Lung (tissue), 12 donors: Measurements from ENCODE around the gene KIFC3. TPM values are rescaled to one million over a fixed set of nuclear protein-coding genes. Genes with fewer than 3 reads are reported as not detected.

Experiments
- ATAC-seq: fragments of 200-7000 bp; cut with Tn5 transposase; one replicate; pipeline ENCODE4 v1.9.1; 2020; ENCODE audit warnings: moderate number of reproducible peaks; ENCODE audit not compliant: insufficient read depth, low FRiP score
- DNase-seq, 3 donors: peaks; one replicate each; pipeline ENCODE4 v3.0.0-alpha.2; 2013 to 2017
- H3K27ac ChIP-seq, 2 donors: one replicate each; pipeline ENCODE4 v1.5.1; 2013; ENCODE audit warnings: mild to moderate bottlenecking in 2 of 2, moderate library complexity in 2 of 2, control low read depth in 1 of 2, inconsistent platforms in 1 of 2, low read depth in 1 of 2, low read length in 1 of 2
- H3K27me3 ChIP-seq, 3 donors: one replicate each; pipeline ENCODE4 v1.5.1; 2013; ENCODE audit warnings: low read length in 2 of 3; ENCODE audit not compliant: control insufficient read depth in 3 of 3, insufficient read depth in 3 of 3
- H3K36me3 ChIP-seq, 4 donors: one replicate each; pipeline ENCODE4 v1.5.1; 2013; ENCODE audit warnings: low read length in 4 of 4, mild to moderate bottlenecking in 1 of 4, moderate library complexity in 1 of 4; ENCODE audit not compliant: control insufficient read depth in 4 of 4, insufficient read depth in 4 of 4
- H3K4me1 ChIP-seq, 5 donors: one replicate each; pipeline ENCODE4 v1.5.1; 2013; ENCODE audit warnings: low read length in 5 of 5, mild to moderate bottlenecking in 2 of 5, moderate library complexity in 1 of 5; ENCODE audit not compliant: control insufficient read depth in 5 of 5, insufficient read depth in 5 of 5
- H3K4me3 ChIP-seq: one replicate; pipeline ENCODE4 v1.5.1; 2013; ENCODE audit warnings: mild to moderate bottlenecking, control low read depth, moderate library complexity
- H3K9ac ChIP-seq, 2 donors: one replicate each; pipeline ENCODE4 v1.5.1; 2013; ENCODE audit warnings: low read length in 2 of 2, control low read depth in 1 of 2; ENCODE audit not compliant: insufficient read depth in 1 of 2
- H3K9me3 ChIP-seq, 4 donors: one replicate each; pipeline ENCODE4 v1.5.1; 2013; ENCODE audit warnings: low read length in 3 of 4, mild to moderate bottlenecking in 1 of 4, moderate library complexity in 1 of 4; ENCODE audit not compliant: control insufficient read depth in 4 of 4, insufficient read depth in 3 of 4
- WGBS, 2 donors: extraction: QIAGEN DNeasy Blood & Tissue Kit; methylation state at CpG; one replicate each; pipeline ENCODE4 v1.1.7; 2013; 5-methylcytosine and 5-hydroxymethylcytosine counted together
- polyA plus RNA-seq, 2 donors: library from polyadenylated mRNA; stranded (reverse); fragments of 200-250 nt; gene quantifications; one replicate each; pipeline ENCODE4 v1.2.1, GENCODE V29; 2013
- total RNA-seq, 2 donors: library from RNA; depleted of rRNA in 1 of 2; stranded (reverse); fragments of >200 nt in 1 of 2; gene quantifications; one replicate each; pipeline ENCODE4 v1.2.1, GENCODE V29; 2014 to 2021
- TF ChIP-seq, protein P1 (sequence below): IDR thresholded peaks from 2 replicates; pipeline ENCODE4 v1.5.1; 2012; ENCODE audit warnings: mild to moderate bottlenecking; ENCODE audit errors: control extremely low read depth, extremely low read depth
- donor health status: control.
- donor health status: control.
- donor health status: Bipolar disorder and iron deficiency.
- donor health status: healthy.
- donor health status: DM: yes; HTN: yes; CAD: no.

KIFC3 gene
- total and polyA plus RNA-seq, 4 donors = 65.9 to 137 (median 89.5) TPM

DNA sequence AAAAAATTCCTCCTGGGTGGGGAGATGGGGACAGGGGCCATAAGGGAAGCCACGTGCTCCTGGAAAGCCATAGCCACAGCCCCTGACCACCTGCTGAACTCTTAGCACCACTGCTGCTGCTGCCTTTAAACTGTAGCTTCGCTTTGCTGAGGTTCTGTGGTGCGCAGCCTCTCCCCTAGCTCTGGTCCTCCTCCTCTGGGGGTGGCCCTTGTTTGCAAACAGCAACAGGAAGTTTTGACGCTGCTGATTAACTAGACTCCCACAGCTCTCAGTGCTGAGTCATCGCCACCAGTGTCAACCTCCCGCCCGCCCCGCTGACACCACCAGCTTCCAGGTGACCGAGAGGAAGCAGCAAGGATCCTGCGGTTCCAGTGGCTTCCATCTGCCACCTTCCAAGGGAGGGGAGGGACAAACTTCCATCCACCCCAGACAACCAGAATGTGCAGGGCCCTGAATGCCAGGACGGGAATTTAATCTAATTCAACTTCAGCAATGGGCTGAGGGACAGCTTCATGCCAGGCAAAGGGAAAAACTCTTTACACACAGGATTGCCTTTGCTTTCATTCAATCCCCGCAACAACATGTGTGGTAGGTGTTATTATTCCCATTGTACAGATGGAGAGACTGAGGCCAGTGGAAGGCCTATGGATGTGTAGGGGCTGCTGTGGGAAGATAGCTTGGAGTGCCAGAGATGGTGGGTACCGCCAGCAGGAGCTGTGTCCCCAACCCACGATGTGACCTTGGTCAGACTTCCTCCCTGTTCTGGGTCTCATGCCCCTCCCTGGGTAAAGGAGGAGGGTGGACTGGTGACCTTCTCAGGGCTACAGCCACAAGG, 8.1 kb upstream of the KIFC3 start:
- H3K9ac ChIP-seq = peak overlapping the region in 1 of 2 donors; percentile 9
- H3K4me1 ChIP-seq = peaks cover 0 to 14% (median 5%) of the 10 kb centered on the region in 5 donors
- ATAC-seq = peak; percentile 83

DNA sequence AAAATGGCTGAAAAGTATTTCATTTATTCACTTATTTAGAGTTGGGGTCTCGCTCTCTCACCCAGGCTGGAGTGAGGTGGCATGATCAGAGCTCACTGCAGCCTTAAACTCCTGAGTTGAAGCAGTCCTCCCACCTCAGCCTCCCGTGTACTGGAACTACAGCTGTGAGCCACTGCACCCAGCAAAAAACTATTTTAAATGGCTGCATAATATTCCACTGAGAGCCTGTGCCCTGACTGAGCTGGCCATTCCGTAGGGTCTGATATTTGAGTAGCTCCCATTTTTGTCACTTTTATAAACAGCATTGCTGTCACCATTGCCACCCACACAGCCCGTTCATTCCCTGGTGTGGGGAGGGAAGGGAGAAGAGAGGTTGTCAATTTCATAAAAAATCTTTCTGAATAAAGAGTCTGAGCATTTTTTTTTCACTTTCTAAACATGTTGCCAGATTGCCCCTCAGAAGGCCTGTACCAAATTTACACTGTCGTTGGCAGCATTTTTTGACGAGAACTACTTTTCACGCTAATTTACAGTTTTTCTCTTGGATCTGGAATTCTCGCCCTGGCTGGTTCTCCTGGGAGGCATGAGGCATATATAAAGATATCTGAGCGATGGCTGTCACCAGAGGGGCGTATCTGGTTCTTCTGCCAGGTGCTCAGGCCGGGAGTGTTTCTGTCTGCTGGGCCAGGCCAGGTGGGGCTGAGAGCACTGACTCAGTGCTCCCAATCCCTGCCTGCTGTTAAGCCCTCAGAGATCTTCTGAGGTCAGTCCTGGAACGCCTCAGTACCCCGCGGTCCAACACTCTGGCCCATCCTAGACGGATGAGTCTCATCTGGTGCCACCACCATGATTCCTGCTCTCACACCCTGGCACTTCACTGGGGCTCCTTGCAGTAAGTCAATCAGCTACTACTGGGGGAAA, 7.2 kb upstream of the KIFC3 start:
- DNase-seq (no peak), ATAC-seq (no peak)
- WGBS, 2 donors = 84 to 86% methylated on average over 15 of the region's 15 CpGs
- TF ChIP-seq, protein P1, sequence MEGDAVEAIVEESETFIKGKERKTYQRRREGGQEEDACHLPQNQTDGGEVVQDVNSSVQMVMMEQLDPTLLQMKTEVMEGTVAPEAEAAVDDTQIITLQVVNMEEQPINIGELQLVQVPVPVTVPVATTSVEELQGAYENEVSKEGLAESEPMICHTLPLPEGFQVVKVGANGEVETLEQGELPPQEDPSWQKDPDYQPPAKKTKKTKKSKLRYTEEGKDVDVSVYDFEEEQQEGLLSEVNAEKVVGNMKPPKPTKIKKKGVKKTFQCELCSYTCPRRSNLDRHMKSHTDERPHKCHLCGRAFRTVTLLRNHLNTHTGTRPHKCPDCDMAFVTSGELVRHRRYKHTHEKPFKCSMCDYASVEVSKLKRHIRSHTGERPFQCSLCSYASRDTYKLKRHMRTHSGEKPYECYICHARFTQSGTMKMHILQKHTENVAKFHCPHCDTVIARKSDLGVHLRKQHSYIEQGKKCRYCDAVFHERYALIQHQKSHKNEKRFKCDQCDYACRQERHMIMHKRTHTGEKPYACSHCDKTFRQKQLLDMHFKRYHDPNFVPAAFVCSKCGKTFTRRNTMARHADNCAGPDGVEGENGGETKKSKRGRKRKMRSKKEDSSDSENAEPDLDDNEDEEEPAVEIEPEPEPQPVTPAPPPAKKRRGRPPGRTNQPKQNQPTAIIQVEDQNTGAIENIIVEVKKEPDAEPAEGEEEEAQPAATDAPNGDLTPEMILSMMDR = no peak
- Histone ChIP-seq H3K9me3 (no peaks in the 10 kb centered on the region), H3K4me1 (peaks cover 0 to 14% (median 5%) of the 10 kb centered on the region in 5 donors), H3K4me3 (no peak overlapping the region), H3K27ac (peak overlapping the region in 1 of 2 donors; percentile 70), H3K27me3 (no peaks in the 10 kb centered on the region), H3K9ac (no peak overlapping the region), H3K36me3 (no peaks in the 10 kb centered on the region)

More for the DNA sequence above, 8.1 kb upstream of the KIFC3 start:
- Histone ChIP-seq H3K4me3 (no peak overlapping the region), H3K27me3 (no peaks in the 10 kb centered on the region), H3K36me3 (no peaks in the 10 kb centered on the region), H3K9me3 (no peaks in the 10 kb centered on the region), H3K27ac (peak overlapping the region in 1 of 2 donors; percentile 70)
- WGBS, 2 donors = 21 to 27% methylated on average over 14 of the region's 14 CpGs
- TF ChIP-seq, protein P1 = no peak
- peak in 1 of 3 donors; percentile 55 for DNase-seq

DNA sequence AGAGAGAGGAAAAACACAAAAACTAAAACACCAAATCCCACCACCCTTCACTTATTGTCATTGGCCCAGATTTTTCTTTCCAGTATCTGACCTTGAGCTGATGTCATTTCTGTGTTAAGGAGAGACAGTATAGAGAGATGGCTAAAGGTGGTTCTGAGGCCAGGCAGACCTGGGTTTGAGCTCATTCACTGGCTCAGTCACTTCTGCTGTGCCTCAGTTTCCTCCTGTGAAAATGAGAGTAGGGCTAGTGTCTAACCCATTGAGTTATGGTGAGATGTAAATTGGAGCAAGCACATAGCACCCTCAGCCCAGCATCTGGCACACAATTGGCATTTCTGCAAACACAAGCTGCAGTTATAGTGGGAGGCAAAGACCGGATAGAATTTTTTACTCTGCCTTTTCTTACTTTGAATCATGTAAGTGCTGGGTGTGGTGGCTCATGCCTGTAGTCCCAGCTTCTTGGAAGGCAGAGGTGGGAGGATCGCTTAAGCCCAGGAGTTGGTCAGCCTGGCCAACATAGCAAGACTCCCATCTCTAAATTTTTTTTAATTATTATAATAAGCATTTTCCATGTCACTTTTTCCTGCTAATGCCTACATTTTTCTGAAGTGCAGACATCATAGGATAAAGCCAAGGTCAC, 6.4 kb upstream of the KIFC3 start:
- TF ChIP-seq, protein P1 = no peak
- Histone ChIP-seq H3K4me1 (peaks cover 0 to 20% (median 9%) of the 10 kb centered on the region in 5 donors), H3K9ac (no peak overlapping the region), H3K27me3 (no peaks in the 10 kb centered on the region), H3K9me3 (no peaks in the 10 kb centered on the region), H3K4me3 (no peak overlapping the region), H3K36me3 (no peaks in the 10 kb centered on the region), H3K27ac (no peak overlapping the region)
- no peak for DNase-seq
- 48 to 70% methylated on average over 2 of the region's 2 CpGs for WGBS, 2 donors
- ATAC-seq = no peak
